OCI-LY1 (cell line): ENCODE data around the gene ANO2.

ENCODE experiments used
- EZH2 ChIP-seq: fragments of 200-600 bp; sonication (generic), shearing (Covaris generic); IDR thresholded peaks from 2 replicates; pipeline ENCODE4 v1.8.0; 2017; ENCODE audit warnings: borderline replicate concordance, mixed run types, mild to moderate bottlenecking, antibody characterized with exemption, low read length, moderate library complexity, mixed read lengths
- TF ChIP-seq, protein P1 (sequence below): fragments of 200-600 bp; sonication (generic), shearing (Covaris generic); IDR thresholded peaks from 2 replicates; pipeline ENCODE4 v1.5.1; 2017; ENCODE audit warnings: mild to moderate bottlenecking, antibody characterized with exemption, low read length, moderate library complexity, mixed read lengths

DNA sequence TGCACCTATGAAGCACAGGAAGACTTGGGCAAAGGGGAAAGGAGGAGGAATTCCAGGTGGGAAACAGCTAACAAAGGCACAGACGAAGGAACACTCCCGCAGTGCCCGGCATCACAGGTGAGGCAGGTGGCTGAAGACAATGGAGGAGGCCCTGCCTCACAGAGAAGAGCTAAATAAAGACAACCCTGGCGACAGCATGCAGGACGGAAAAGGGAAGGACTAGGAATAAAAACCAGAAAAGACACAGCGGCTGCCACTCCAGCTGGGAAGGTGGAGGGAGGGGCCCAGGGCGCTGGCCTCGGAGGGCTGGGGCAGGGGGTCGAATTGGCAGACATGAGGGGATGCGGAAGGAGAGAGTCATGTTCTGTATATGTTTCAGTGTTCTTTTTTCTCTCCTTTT lies 43.0 kb upstream of the ANO2 start:
- TF ChIP-seq, protein P1, sequence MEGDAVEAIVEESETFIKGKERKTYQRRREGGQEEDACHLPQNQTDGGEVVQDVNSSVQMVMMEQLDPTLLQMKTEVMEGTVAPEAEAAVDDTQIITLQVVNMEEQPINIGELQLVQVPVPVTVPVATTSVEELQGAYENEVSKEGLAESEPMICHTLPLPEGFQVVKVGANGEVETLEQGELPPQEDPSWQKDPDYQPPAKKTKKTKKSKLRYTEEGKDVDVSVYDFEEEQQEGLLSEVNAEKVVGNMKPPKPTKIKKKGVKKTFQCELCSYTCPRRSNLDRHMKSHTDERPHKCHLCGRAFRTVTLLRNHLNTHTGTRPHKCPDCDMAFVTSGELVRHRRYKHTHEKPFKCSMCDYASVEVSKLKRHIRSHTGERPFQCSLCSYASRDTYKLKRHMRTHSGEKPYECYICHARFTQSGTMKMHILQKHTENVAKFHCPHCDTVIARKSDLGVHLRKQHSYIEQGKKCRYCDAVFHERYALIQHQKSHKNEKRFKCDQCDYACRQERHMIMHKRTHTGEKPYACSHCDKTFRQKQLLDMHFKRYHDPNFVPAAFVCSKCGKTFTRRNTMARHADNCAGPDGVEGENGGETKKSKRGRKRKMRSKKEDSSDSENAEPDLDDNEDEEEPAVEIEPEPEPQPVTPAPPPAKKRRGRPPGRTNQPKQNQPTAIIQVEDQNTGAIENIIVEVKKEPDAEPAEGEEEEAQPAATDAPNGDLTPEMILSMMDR, result no peak
- no peak for TF ChIP-seq EZH2
